WERI-Rb-1 (cell line): ENCODE measurements around the gene TMEM229B.

ENCODE experiments used
- DNase-seq: peaks from one replicate; pipeline ENCODE4 v3.0.0-alpha.2; 2020
- H3K27ac ChIP-seq: fragments of 250-450 bp; sonication (Bioruptor Pico); 2 replicates; pipeline ENCODE4 v1.5.1; 2020; ENCODE audit warnings: mild to moderate bottlenecking, moderate library complexity
- H3K27me3 ChIP-seq: fragments of 250-450 bp; sonication (Bioruptor Pico); 2 replicates; pipeline ENCODE4 v1.5.1; 2021; ENCODE audit warnings: mild to moderate bottlenecking, low read depth, moderate library complexity; ENCODE audit not compliant: insufficient read depth, severe bottlenecking
- H3K36me3 ChIP-seq: fragments of 250-450 bp; sonication (Bioruptor Pico); 2 replicates; pipeline ENCODE4 v1.5.1; 2020; ENCODE audit warnings: mild to moderate bottlenecking, moderate library complexity
- H3K4me3 ChIP-seq: 2 replicates; pipeline ENCODE4 v1.5.1; 2011; ENCODE audit warnings: low read depth, mild to moderate bottlenecking, control low read depth, low read length
- H3K9me3 ChIP-seq: fragments of 250-450 bp; sonication (Bioruptor Pico); 2 replicates; pipeline ENCODE4 v1.5.1; 2021; ENCODE audit warnings: mild to moderate bottlenecking, moderate library complexity; ENCODE audit not compliant: severe bottlenecking
- TF ChIP-seq, protein P1 (sequence below): IDR thresholded peaks from 2 replicates; pipeline ENCODE4 v1.5.1; 2011; ENCODE audit warnings: low read depth, mild to moderate bottlenecking, control low read depth, inconsistent platforms, low read length

TMEM229B gene

DNA sequence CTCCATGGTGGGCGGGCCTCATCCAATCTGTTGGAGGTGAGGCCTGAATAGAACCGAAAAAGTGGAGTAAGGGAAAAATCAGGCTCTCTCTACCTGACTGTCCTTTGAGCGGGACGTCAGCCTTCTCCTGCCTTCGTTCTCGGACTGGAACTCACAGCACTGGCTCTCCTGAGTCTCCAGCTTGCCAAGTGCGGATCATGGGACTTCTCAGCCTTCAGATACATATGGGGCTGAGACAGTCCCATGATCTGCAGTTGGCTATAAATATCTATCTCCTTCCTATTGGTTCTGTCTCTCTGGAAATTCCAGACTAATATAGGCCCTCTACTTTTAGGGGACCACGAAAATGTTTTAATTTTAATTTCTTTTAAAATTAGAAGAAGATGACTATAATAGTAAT is 46.8 kb downstream of the TMEM229B start:
- DNase-seq, result no peak
- Histone ChIP-seq H3K36me3 (no peaks in the 10 kb centered on the region), H3K27me3 (no peaks in the 10 kb centered on the region), H3K27ac (no peak overlapping the region), H3K4me3 (no peak overlapping the region), H3K9me3 (no peaks in the 10 kb centered on the region)
- TF ChIP-seq, protein P1, sequence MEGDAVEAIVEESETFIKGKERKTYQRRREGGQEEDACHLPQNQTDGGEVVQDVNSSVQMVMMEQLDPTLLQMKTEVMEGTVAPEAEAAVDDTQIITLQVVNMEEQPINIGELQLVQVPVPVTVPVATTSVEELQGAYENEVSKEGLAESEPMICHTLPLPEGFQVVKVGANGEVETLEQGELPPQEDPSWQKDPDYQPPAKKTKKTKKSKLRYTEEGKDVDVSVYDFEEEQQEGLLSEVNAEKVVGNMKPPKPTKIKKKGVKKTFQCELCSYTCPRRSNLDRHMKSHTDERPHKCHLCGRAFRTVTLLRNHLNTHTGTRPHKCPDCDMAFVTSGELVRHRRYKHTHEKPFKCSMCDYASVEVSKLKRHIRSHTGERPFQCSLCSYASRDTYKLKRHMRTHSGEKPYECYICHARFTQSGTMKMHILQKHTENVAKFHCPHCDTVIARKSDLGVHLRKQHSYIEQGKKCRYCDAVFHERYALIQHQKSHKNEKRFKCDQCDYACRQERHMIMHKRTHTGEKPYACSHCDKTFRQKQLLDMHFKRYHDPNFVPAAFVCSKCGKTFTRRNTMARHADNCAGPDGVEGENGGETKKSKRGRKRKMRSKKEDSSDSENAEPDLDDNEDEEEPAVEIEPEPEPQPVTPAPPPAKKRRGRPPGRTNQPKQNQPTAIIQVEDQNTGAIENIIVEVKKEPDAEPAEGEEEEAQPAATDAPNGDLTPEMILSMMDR, result no peak

DNA sequence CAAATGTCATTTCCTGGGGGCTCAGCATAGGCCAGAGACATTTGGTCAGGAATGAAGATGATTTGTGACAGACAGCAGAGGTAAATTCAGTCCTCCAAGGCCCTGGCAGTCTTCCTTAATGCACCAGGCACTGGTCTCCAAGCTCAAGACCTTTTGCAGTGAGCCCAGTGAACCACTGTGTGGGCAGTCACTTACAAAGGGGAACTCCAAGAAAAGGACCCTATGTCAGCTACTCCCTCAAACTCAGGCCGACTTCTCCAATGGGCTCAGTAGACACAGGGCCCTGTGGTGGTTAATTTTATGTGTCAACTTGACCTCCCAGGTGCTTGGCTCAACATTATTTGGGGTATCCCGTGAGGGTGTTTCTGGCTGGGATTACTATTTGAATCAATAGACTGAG is 47.3 kb downstream of the TMEM229B start:
- no peaks in the 10 kb centered on the region for H3K27me3 ChIP-seq
- TF ChIP-seq, protein P1, result no peak
- no peak overlapping the region for H3K27ac ChIP-seq
- H3K36me3 ChIP-seq, result no peaks in the 10 kb centered on the region
- no peaks in the 10 kb centered on the region for H3K9me3 ChIP-seq
- no peak for DNase-seq
- no peak overlapping the region for H3K4me3 ChIP-seq

DNA sequence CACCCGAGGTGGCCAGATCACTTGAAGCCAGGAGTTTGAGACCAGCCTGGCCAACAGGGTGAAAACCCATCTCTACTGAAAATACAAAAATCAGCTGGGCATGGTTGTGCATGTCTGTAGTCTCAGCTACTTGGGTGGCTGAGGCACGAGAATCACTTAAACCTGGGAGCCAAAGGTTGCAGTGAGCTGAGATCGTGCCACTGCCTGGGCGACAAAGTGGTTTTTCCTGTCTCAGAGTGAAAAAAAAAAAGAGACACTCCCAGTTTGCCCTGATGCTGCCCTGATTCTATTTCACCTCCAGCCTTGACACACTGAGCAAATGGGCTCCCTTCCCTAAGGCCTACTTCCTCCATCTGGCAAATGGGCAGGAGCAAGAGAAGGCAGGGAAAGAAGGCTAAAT is 48.0 kb downstream of the TMEM229B start:
- H3K27me3 ChIP-seq, result no peaks in the 10 kb centered on the region
- TF ChIP-seq, protein P1, result no peak
- H3K4me3 ChIP-seq, result no peak overlapping the region
- H3K9me3 ChIP-seq, result no peaks in the 10 kb centered on the region
- H3K36me3 ChIP-seq, result no peaks in the 10 kb centered on the region
- no peak for DNase-seq
- no peak overlapping the region for H3K27ac ChIP-seq

DNA sequence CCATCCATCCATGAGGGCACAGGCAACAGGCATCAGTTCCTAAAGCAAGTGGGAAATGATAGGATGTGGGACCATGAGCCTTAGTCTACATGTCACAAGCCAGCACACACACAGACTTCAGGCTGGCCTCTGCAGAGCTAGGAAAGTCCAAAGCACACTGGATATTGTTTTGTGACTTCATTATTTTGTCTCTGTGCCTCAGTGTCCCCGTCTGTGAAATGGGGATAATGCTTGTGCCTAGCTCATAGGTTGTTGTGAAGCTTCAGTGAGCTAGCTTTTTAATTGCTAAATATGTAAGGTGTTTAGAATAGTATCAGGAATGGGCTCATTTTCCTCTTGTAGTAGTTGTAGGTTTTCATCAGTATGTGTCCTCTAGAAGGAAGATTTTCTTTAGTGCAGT is 49.6 kb downstream of the TMEM229B start:
- no peaks in the 10 kb centered on the region for H3K36me3 ChIP-seq
- no peaks in the 10 kb centered on the region for H3K27me3 ChIP-seq
- no peaks in the 10 kb centered on the region for H3K9me3 ChIP-seq
- no peak overlapping the region for H3K27ac ChIP-seq
- no peak for DNase-seq
- TF ChIP-seq, protein P1, result no peak
- H3K4me3 ChIP-seq, result no peak overlapping the region

DNA sequence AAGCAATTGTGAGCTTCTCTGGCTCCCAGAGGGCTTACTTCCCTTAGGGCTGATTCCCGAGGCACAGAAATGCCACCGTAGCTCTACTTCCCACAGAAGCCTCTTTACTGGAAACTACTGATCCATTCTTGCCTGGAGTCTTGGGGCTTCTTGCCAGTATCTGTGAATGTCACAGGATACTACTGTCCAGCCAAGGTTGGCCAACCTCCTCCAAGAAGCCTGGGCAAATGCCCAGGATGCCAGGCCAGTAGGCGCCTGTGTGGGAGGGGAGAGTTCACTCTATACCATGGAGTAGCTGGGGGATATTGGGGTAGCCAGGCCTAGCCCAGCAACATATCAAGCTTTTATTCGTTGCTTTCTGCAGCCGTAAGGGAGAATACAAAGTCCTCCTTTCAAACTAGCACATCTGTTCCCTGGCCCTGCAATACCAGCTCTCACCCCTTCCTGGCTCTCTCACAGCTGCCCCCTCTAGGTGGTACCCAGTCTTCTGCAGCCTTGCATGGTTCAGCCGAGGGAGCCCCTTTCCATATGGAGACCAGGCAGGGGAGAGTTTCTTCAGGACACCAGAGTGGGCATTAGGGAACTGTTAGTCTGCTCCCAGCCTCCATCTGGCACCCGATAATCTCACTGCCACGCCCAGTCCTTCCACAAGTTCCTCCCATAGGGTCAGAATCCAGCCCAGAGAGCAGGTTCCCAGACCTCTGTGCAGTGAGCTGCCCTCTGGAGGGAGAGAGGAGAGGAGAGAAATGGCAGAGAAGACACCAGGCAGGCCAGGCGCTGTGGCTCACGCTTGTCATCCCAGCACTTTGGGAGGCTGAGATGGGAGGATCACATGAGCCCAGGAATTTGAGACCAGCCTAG is 52.3 kb downstream of the TMEM229B start:
- peak overlapping the region; percentile 33 for H3K27ac ChIP-seq
- no peaks in the 10 kb centered on the region for H3K27me3 ChIP-seq
- no peaks in the 10 kb centered on the region for H3K36me3 ChIP-seq
- TF ChIP-seq, protein P1, result peak; percentile 54
- peak; percentile 94 for DNase-seq
- no peaks in the 10 kb centered on the region for H3K9me3 ChIP-seq
- H3K4me3 ChIP-seq, result no peak overlapping the region

DNA sequence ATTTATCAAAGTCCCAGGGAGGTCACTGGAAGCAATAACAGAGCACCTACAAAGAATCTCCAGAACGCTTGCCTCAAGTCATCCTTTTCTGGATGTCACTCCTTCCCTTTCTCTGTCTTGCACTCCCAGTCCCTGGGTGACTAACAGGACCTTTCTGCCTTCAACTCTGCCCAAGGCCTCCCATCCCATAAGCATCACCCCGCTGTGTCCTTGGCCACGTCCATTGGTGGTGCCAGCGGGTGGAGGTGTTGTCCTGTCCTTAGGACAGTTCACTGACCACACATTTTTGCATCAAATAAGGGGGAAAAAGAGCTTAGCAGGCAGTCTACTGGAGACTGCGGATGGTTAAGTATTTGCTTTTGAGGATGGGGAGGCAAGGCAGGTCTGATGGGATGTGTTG is 52.9 kb downstream of the TMEM229B start:
- no peak for DNase-seq
- H3K9me3 ChIP-seq, result no peaks in the 10 kb centered on the region
- H3K27ac ChIP-seq, result no peak overlapping the region
- H3K27me3 ChIP-seq, result no peaks in the 10 kb centered on the region
- TF ChIP-seq, protein P1, result no peak
- H3K36me3 ChIP-seq, result no peaks in the 10 kb centered on the region
- no peak overlapping the region for H3K4me3 ChIP-seq
